ENCODE measurements around the gene ZNF827. TPM values are rescaled to one million over a fixed set of nuclear protein-coding genes. Genes with fewer than 3 reads are reported as not detected.

ZNF827 gene
- total and polyA plus RNA-seq, 2 of the 8 experiments (the other 6 are each of a cell fraction or from before 2014, with no cell fraction given), result 25.3 to 26.2 TPM

DNA sequence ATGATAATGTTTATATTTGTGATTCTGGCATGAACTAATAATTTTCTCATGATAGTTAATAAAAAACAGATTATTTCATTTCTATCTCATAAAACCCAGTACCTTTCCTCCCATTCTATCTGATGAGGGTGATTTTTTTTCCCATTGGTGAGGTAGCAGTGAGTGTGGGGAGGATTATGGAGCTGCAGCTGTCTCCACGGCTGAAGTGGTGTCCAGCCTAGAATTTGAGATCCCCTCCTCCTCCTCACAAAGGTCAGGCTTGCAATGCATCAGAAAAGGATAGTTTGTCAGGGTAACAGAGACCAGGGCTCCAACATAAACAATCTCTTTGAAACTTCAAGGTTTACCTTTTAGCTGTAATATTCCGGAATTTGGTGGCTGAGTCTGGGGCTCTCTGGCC, 197.8 kb downstream of the ZNF827 start:
- no peak overlapping the region for H4K91ac ChIP-seq (replicated peaks; ENCODE audit: insufficient read length, low read length)
- no peak overlapping the region for H3K9ac ChIP-seq (replicated peaks in 1 of 4; ENCODE audit: extremely low read depth in 1 of 4, low read depth in 3 of 4, low read length in 3 of 4)
- H3K9me3 ChIP-seq (ENCODE audit: insufficient read depth in 2 of 2, low read depth in 1 of 2, low read length in 1 of 2), result no peaks in the 10 kb centered on the region
- no peak overlapping the region for H2BK5ac ChIP-seq (ENCODE audit: low read depth, low read length)
- WGBS, 2 experiments (ENCODE audit: extremely low coverage in 1 of 2, insufficient coverage in 1 of 2, insufficient read length in 1 of 2, insufficient replicate concordance in 2 of 2, low coverage in 1 of 2, low lambda C conversion rate in 2 of 2, missing lambda C conversion rate in 1 of 2), result 90% methylated on average over 2 of the region's 2 CpGs; no CpG with 5 or more reads in 1 of the 2 experiments
- H3K36me3 ChIP-seq (ENCODE audit: control insufficient read depth in 2 of 4, insufficient read depth in 4 of 4, low read length in 3 of 4), result no peaks in the 10 kb centered on the region
- no peak overlapping the region for H2BK20ac ChIP-seq (ENCODE audit: low read length)
- H3K23ac ChIP-seq (ENCODE audit: insufficient read length), result no peak overlapping the region
- H3K27ac ChIP-seq (ENCODE audit: low read depth, low read length), result no peak overlapping the region
- no peak overlapping the region for H4K8ac ChIP-seq (ENCODE audit: extremely low read depth, insufficient read depth, low read length)
- H3K4ac ChIP-seq (replicated peaks; ENCODE audit: insufficient read length, low read depth, low read length), result no peak overlapping the region
- H3K27me3 ChIP-seq (replicated peaks in 1 of 4; ENCODE audit: control insufficient read depth in 3 of 4, extremely low read depth in 1 of 4, insufficient read depth in 3 of 4, low read length in 3 of 4), result no peaks in the 10 kb centered on the region
- no peak overlapping the region for H3K56ac ChIP-seq (replicated peaks; ENCODE audit: insufficient read length, low read depth, low read length)
- POLR2A ChIA-PET (ENCODE audit: partially characterized antibody), result no interaction called here
- H2AFZ ChIP-seq (ENCODE audit: low read length), result no peak overlapping the region
- H3K79me2 ChIP-seq (ENCODE audit: control insufficient read depth in 1 of 2, insufficient read depth in 2 of 2, low read length in 2 of 2), result no peaks in the 10 kb centered on the region
- no peaks in the 10 kb centered on the region for H3K79me1 ChIP-seq (ENCODE audit: low read depth, low read length)
- no peak overlapping the region for H2BK12ac ChIP-seq (ENCODE audit: low read depth, low read length)
- no peak for FAIRE-seq
- H3K14ac ChIP-seq (ENCODE audit: insufficient read length), result no peak overlapping the region
- H3K4me3 ChIP-seq (ENCODE audit: extremely low read depth in 1 of 4, insufficient read depth in 2 of 4, low read depth in 3 of 4, low read length in 4 of 4), result no peak overlapping the region
- no peak overlapping the region for H3K18ac ChIP-seq (ENCODE audit: extremely low read depth, low read length)
- CTCF ChIA-PET (ENCODE audit: partially characterized antibody), result no interaction called here
- DNase-seq (ENCODE audit: low read depth in 1 of 2, low spot score in 2 of 2), result no peak
- H3K4me2 ChIP-seq (ENCODE audit: insufficient read depth in 1 of 2, low read depth in 2 of 2, low read length in 2 of 2), result no peak overlapping the region
- no peak overlapping the region for H2BK120ac ChIP-seq (replicated peaks; ENCODE audit: low read depth, low read length)
- no peaks in the 10 kb centered on the region; a peak in 1 of 7 replicates for H3K4me1 ChIP-seq (replicated peaks in 1 of 4; ENCODE audit: control insufficient read depth in 3 of 4, insufficient read depth in 4 of 4, low read length in 3 of 4)
- peaks cover 2% of the 10 kb centered on the region; the same call in 1 of the 2 replicates for H3K23me2 ChIP-seq (ENCODE audit: low read depth, low read length)
- H4K20me1 ChIP-seq (replicated peaks in 1 of 2; ENCODE audit: control insufficient read depth in 1 of 2, insufficient read depth in 2 of 2, low read length in 2 of 2), result no peaks in the 10 kb centered on the region
- no peak overlapping the region for H4K5ac ChIP-seq (ENCODE audit: insufficient read length, low read depth, low read length)
- no peak overlapping the region for H2BK15ac ChIP-seq (ENCODE audit: low read length)
- H2AK5ac ChIP-seq (ENCODE audit: low read depth, low read length), result no peak overlapping the region
- TF ChIP-seq ZNF274 (IDR thresholded peaks at IDR 0.05; ENCODE audit: borderline replicate concordance, extremely low read depth, low read length), result no peak
- TF ChIP-seq TBP (IDR thresholded peaks at IDR 0.05; ENCODE audit: low read depth, low read length), result no peak
- no peak for TF ChIP-seq HDAC2 (IDR thresholded peaks at IDR 0.05; ENCODE audit: borderline replicate concordance in 1 of 2, low read depth in 2 of 2, low read length in 2 of 2)
- no peak for TF ChIP-seq RBBP5 (IDR thresholded peaks at IDR 0.05; ENCODE audit: borderline replicate concordance, low read depth, low read length)
- TF ChIP-seq SAP30 (IDR thresholded peaks at IDR 0.05; ENCODE audit: insufficient read depth, insufficient replicate concordance, low read length), result no peak
- no peak for TF ChIP-seq KDM1A (IDR thresholded peaks at IDR 0.05; ENCODE audit: borderline replicate concordance, low read length)
- no peak for TF ChIP-seq CHD2 (IDR thresholded peaks at IDR 0.05; ENCODE audit: low read length)
- no peak for TF ChIP-seq EGR1 (IDR thresholded peaks at IDR 0.05; ENCODE audit: borderline replicate concordance, low read depth, low read length)

Measured in H1 (cell line).